ENCODE data around the gene APH1B.
"Not testable (repeated sequence)": the region's sequence is repeated elsewhere in the genome, so short reads cannot be mapped to it uniquely, and the experiment has no call there.

The APH1B gene

GRCh38 chr15:63318344-63318743 is 40.9 kb downstream of the APH1B start:
- H3K9me3 ChIP-seq (ENCODE audit: control insufficient read depth, insufficient read depth, low read length) = no peaks in the 10 kb centered on the region
- peaks cover 44% of the 10 kb centered on the region for H3K4me1 ChIP-seq (ENCODE audit: control insufficient read depth, insufficient read depth, low read length)
- H3K27ac ChIP-seq (ENCODE audit: low read depth, low read length) = no peak overlapping the region
- H3K4me3 ChIP-seq (ENCODE audit: low read depth, low read length) = no peak overlapping the region
- no peaks in the 10 kb centered on the region for H3K36me3 ChIP-seq (ENCODE audit: control insufficient read depth, insufficient read depth, low read length)
- no peak overlapping the region for H3K9ac ChIP-seq (ENCODE audit: low read depth, low read length)
- H3K27me3 ChIP-seq (ENCODE audit: control insufficient read depth, insufficient read depth, low read length) = no peaks in the 10 kb centered on the region

- H3K9ac ChIP-seq (ENCODE audit: low read depth, low read length) = no peak overlapping the region
- H3K27ac ChIP-seq (ENCODE audit: low read depth, low read length) = no peak overlapping the region
- H3K36me3 ChIP-seq (ENCODE audit: control insufficient read depth, insufficient read depth, low read length) = no peaks in the 10 kb centered on the region
- H3K4me1 ChIP-seq (ENCODE audit: control insufficient read depth, insufficient read depth, low read length) = peaks cover 40% of the 10 kb centered on the region
- no peaks in the 10 kb centered on the region for H3K9me3 ChIP-seq (ENCODE audit: control insufficient read depth, insufficient read depth, low read length)
- H3K4me3 ChIP-seq (ENCODE audit: low read depth, low read length) = no peak overlapping the region
- no peaks in the 10 kb centered on the region for H3K27me3 ChIP-seq (ENCODE audit: control insufficient read depth, insufficient read depth, low read length)
These were observed 41.7 kb downstream of the APH1B start for GRCh38 chr15:63319065-63319464.

GRCh38 chr15:63320446-63320845 is 43.0 kb downstream of the APH1B start:
- H3K27me3 ChIP-seq (ENCODE audit: control insufficient read depth, insufficient read depth, low read length); H3K9me3 ChIP-seq (ENCODE audit: control insufficient read depth, insufficient read depth, low read length); H3K27ac ChIP-seq (ENCODE audit: low read depth, low read length); H3K4me3 ChIP-seq (ENCODE audit: low read depth, low read length); H3K36me3 ChIP-seq (ENCODE audit: control insufficient read depth, insufficient read depth, low read length); H3K9ac ChIP-seq (ENCODE audit: low read depth, low read length): not testable (repeated sequence)
- H3K4me1 ChIP-seq (ENCODE audit: control insufficient read depth, insufficient read depth, low read length) = peaks cover 27% of the 10 kb centered on the region

- not testable (repeated sequence) for H3K9ac ChIP-seq (ENCODE audit: low read depth, low read length); H3K27ac ChIP-seq (ENCODE audit: low read depth, low read length); H3K27me3 ChIP-seq (ENCODE audit: control insufficient read depth, insufficient read depth, low read length); H3K4me3 ChIP-seq (ENCODE audit: low read depth, low read length); H3K36me3 ChIP-seq (ENCODE audit: control insufficient read depth, insufficient read depth, low read length); H3K9me3 ChIP-seq (ENCODE audit: control insufficient read depth, insufficient read depth, low read length)
- peaks cover 24% of the 10 kb centered on the region for H3K4me1 ChIP-seq (ENCODE audit: control insufficient read depth, insufficient read depth, low read length)
These were observed 43.6 kb downstream of the APH1B start for GRCh38 chr15:63320981-63321380.

- Histone ChIP-seq H3K9ac (ENCODE audit: low read depth, low read length) (no peak overlapping the region), H3K36me3 (ENCODE audit: control insufficient read depth, insufficient read depth, low read length) (no peaks in the 10 kb centered on the region), H3K9me3 (ENCODE audit: control insufficient read depth, insufficient read depth, low read length) (no peaks in the 10 kb centered on the region), H3K27me3 (ENCODE audit: control insufficient read depth, insufficient read depth, low read length) (no peaks in the 10 kb centered on the region), H3K4me1 (ENCODE audit: control insufficient read depth, insufficient read depth, low read length) (peaks cover 19% of the 10 kb centered on the region), H3K27ac (ENCODE audit: low read depth, low read length) (no peak overlapping the region), H3K4me3 (ENCODE audit: low read depth, low read length) (no peak overlapping the region)
These were observed 44.1 kb downstream of the APH1B start for GRCh38 chr15:63321462-63321861.

GRCh38 chr15:63322541-63322940 is 45.1 kb downstream of the APH1B start:
- Histone ChIP-seq H3K9ac (ENCODE audit: low read depth, low read length) (no peak overlapping the region), H3K9me3 (ENCODE audit: control insufficient read depth, insufficient read depth, low read length) (no peaks in the 10 kb centered on the region), H3K36me3 (ENCODE audit: control insufficient read depth, insufficient read depth, low read length) (no peaks in the 10 kb centered on the region)

GRCh38 chr15:63323798-63324563 is 46.6 kb downstream of the APH1B start:
- Histone ChIP-seq H3K36me3 (ENCODE audit: control insufficient read depth, insufficient read depth, low read length) (no peaks in the 10 kb centered on the region), H3K27ac (ENCODE audit: low read depth, low read length) (no peak overlapping the region), H3K27me3 (ENCODE audit: control insufficient read depth, insufficient read depth, low read length) (no peaks in the 10 kb centered on the region), H3K9me3 (ENCODE audit: control insufficient read depth, insufficient read depth, low read length) (no peaks in the 10 kb centered on the region), H3K9ac (ENCODE audit: low read depth, low read length) (no peak overlapping the region), H3K4me3 (ENCODE audit: low read depth, low read length) (no peak overlapping the region), H3K4me1 (ENCODE audit: control insufficient read depth, insufficient read depth, low read length) (peaks cover 16% of the 10 kb centered on the region)

More at GRCh38 chr15:63322541-63322940, 45.1 kb downstream of the APH1B start:
- Histone ChIP-seq H3K27ac (ENCODE audit: low read depth, low read length) (no peak overlapping the region), H3K4me3 (ENCODE audit: low read depth, low read length) (no peak overlapping the region), H3K27me3 (ENCODE audit: control insufficient read depth, insufficient read depth, low read length) (no peaks in the 10 kb centered on the region), H3K4me1 (ENCODE audit: control insufficient read depth, insufficient read depth, low read length) (peaks cover 16% of the 10 kb centered on the region)

- H3K9me3 ChIP-seq (ENCODE audit: control insufficient read depth, insufficient read depth, low read length) = no peaks in the 10 kb centered on the region
- H3K4me1 ChIP-seq (ENCODE audit: control insufficient read depth, insufficient read depth, low read length) = peaks cover 16% of the 10 kb centered on the region
- no peaks in the 10 kb centered on the region for H3K27me3 ChIP-seq (ENCODE audit: control insufficient read depth, insufficient read depth, low read length)
- no peaks in the 10 kb centered on the region for H3K36me3 ChIP-seq (ENCODE audit: control insufficient read depth, insufficient read depth, low read length)
- no peak overlapping the region for H3K9ac ChIP-seq (ENCODE audit: low read depth, low read length)
- H3K27ac ChIP-seq (ENCODE audit: low read depth, low read length) = no peak overlapping the region
- H3K4me3 ChIP-seq (ENCODE audit: low read depth, low read length) = no peak overlapping the region
These were observed 47.4 kb downstream of the APH1B start for GRCh38 chr15:63324770-63325169.

- Histone ChIP-seq H3K27ac (ENCODE audit: low read depth, low read length) (no peak overlapping the region), H3K4me1 (ENCODE audit: control insufficient read depth, insufficient read depth, low read length) (peaks cover 8% of the 10 kb centered on the region), H3K9me3 (ENCODE audit: control insufficient read depth, insufficient read depth, low read length) (no peaks in the 10 kb centered on the region), H3K36me3 (ENCODE audit: control insufficient read depth, insufficient read depth, low read length) (no peaks in the 10 kb centered on the region), H3K27me3 (ENCODE audit: control insufficient read depth, insufficient read depth, low read length) (no peaks in the 10 kb centered on the region), H3K4me3 (ENCODE audit: low read depth, low read length) (no peak overlapping the region), H3K9ac (ENCODE audit: low read depth, low read length) (no peak overlapping the region)
These were observed 50.4 kb downstream of the APH1B start for GRCh38 chr15:63327648-63328421.

- H3K4me3 ChIP-seq (ENCODE audit: low read depth, low read length) = no peak overlapping the region
- H3K4me1 ChIP-seq (ENCODE audit: control insufficient read depth, insufficient read depth, low read length) = no peaks in the 10 kb centered on the region
- H3K27me3 ChIP-seq (ENCODE audit: control insufficient read depth, insufficient read depth, low read length) = no peaks in the 10 kb centered on the region
- H3K9ac ChIP-seq (ENCODE audit: low read depth, low read length) = no peak overlapping the region
- H3K27ac ChIP-seq (ENCODE audit: low read depth, low read length) = no peak overlapping the region
- no peaks in the 10 kb centered on the region for H3K9me3 ChIP-seq (ENCODE audit: control insufficient read depth, insufficient read depth, low read length)
- H3K36me3 ChIP-seq (ENCODE audit: control insufficient read depth, insufficient read depth, low read length) = no peaks in the 10 kb centered on the region
These were observed 52.4 kb downstream of the APH1B start for GRCh38 chr15:63329567-63330350.

GRCh38 chr15:63330926-63331325 is 53.5 kb downstream of the APH1B start:
- Histone ChIP-seq H3K4me1 (ENCODE audit: control insufficient read depth, insufficient read depth, low read length) (no peaks in the 10 kb centered on the region), H3K9ac (ENCODE audit: low read depth, low read length) (no peak overlapping the region), H3K4me3 (ENCODE audit: low read depth, low read length) (no peak overlapping the region), H3K9me3 (ENCODE audit: control insufficient read depth, insufficient read depth, low read length) (no peaks in the 10 kb centered on the region), H3K27me3 (ENCODE audit: control insufficient read depth, insufficient read depth, low read length) (no peaks in the 10 kb centered on the region), H3K36me3 (ENCODE audit: control insufficient read depth, insufficient read depth, low read length) (no peaks in the 10 kb centered on the region), H3K27ac (ENCODE audit: low read depth, low read length) (no peak overlapping the region)

All from HUES48 (cell line).